Body of pancreas (tissue), 4 donors: Measurements from ENCODE around the gene PER3. TPM values are rescaled to one million over a fixed set of nuclear protein-coding genes. Genes with fewer than 3 reads are reported as not detected.

Source experiments
- ATAC-seq: fragments of 150-250 bp; one replicate; pipeline ENCODE4 v1.9.1; 2016
- DNase-seq, 4 donors: peaks; one replicate each; pipeline ENCODE4 v3.0.0-alpha.2; 2019
- H3K27ac ChIP-seq, 4 donors: fragments of 200-600 bp; sonication (generic); 1 replicate in 3 of 4; 2 replicates in 1 of 4; pipeline versions ENCODE4 v1.5.1 to v1.6.1; 2016 to 2019; ENCODE audit warnings: mild to moderate bottlenecking in 1 of 4, mixed read lengths in 1 of 4, moderate library complexity in 1 of 4
- H3K27me3 ChIP-seq, 2 donors: fragments of 200-600 bp; sonication (generic); one replicate each; pipeline ENCODE4 v1.6.0; 2016; ENCODE audit warnings: mild to moderate bottlenecking in 1 of 2
- H3K36me3 ChIP-seq, 2 donors: fragments of 200-600 bp; sonication (generic); replicated peaks in 1 of 2; 2 replicates each; pipeline ENCODE4 v1.5.1; 2016; ENCODE audit warnings: low read depth in 2 of 2; ENCODE audit not compliant: insufficient read depth in 1 of 2
- H3K4me1 ChIP-seq: fragments of 200-600 bp; sonication (generic); one replicate; pipeline ENCODE4 v1.6.0; 2016
- H3K4me3 ChIP-seq, 2 donors: fragments of 200-600 bp; sonication (generic); 1 replicate in 1 of 2; 2 replicates in 1 of 2; pipeline ENCODE4 v1.5.1; 2016 to 2019
- H3K9me3 ChIP-seq, 3 donors: fragments of 200-600 bp; sonication (generic); 1 replicate in 2 of 3; 2 replicates in 1 of 3; pipeline ENCODE4 v1.5.1; 2016
- CTCF ChIP-seq, 7 experiments: fragments of 450-650 bp in 4 of 7; fragments of 200-600 bp in 3 of 7; sonication (generic) in 3 of 7; IDR thresholded peaks; one replicate each; pipeline ENCODE4 v1.5.1; 2016 to 2019; ENCODE audit warnings: antibody characterized with exemption in 7 of 7
- POLR2A ChIP-seq, 3 donors: fragments of 450-650 bp; IDR thresholded peaks; one replicate each; pipeline ENCODE4 v1.6.1; 2016; ENCODE audit warnings: antibody characterized with exemption in 3 of 3, mild to moderate bottlenecking in 2 of 3
- WGBS, 2 donors: methylation state at CpG; one replicate each; pipeline ENCODE4 v1.1.5; 2017; 5-methylcytosine and 5-hydroxymethylcytosine counted together
- intact Hi-C: fragments of 100-400 bp; cut with DNase I; formaldehyde crosslinking; loops from one replicate; pipeline ENCODE4 v1.15.1; 2023
- total RNA-seq, 2 donors: library from RNA; depleted of rRNA; stranded (reverse); fragments of >200 nt; gene quantifications; one replicate each; pipeline ENCODE4 v1.1.0, GENCODE V29; 2016

The PER3 gene
- total RNA-seq, 2 donors from 2014 or later, result 10.4 to 11.9 TPM

GRCh38 chr1:7813677-7814373 lies 29.7 kb downstream of the PER3 start:
- DNase-seq (no peak), ATAC-seq (no peak)
- Histone ChIP-seq H3K27me3 (no peaks in the 10 kb centered on the region), H3K27ac (no peak overlapping the region), H3K36me3 (peaks cover 0 to 27% of the 10 kb centered on the region in 2 donors), H3K9me3 (no peaks in the 10 kb centered on the region), H3K4me1 (no peaks in the 10 kb centered on the region), H3K4me3 (no peak overlapping the region)
- intact Hi-C loops, result no loop called here
- 94 to 98% methylated on average over 3 of the region's 3 CpGs for WGBS, 2 donors
- no peak for TF ChIP-seq CTCF (IDR thresholded peaks at IDR 0.05)
- TF ChIP-seq POLR2A (IDR thresholded peaks at IDR 0.05), result no peak

- Histone ChIP-seq H3K36me3 (peaks cover 0 to 15% of the 10 kb centered on the region in 2 donors), H3K27me3 (no peaks in the 10 kb centered on the region), H3K9me3 (no peaks in the 10 kb centered on the region), H3K27ac (no peak overlapping the region), H3K4me1 (no peaks in the 10 kb centered on the region), H3K4me3 (no peak overlapping the region)
- DNase-seq (no peak), ATAC-seq (no peak)
- WGBS, 2 donors, result 67 to 83% methylated on average over 3 of the region's 3 CpGs
- TF ChIP-seq CTCF (IDR thresholded peaks at IDR 0.05) (no peak), POLR2A (IDR thresholded peaks at IDR 0.05) (no peak)
- intact Hi-C loops, result no loop called here
Observed at GRCh38 chr1:7821282-7821681, 37.2 kb downstream of the PER3 start.

GRCh38 chr1:7824701-7825100 lies 40.6 kb downstream of the PER3 start:
- no peak for TF ChIP-seq CTCF (IDR thresholded peaks at IDR 0.05)
- TF ChIP-seq POLR2A (IDR thresholded peaks at IDR 0.05), result no peak
- no peaks in the 10 kb centered on the region for H3K27me3 ChIP-seq
- ATAC-seq (no peak), DNase-seq (no peak)
- H3K9me3 ChIP-seq, result no peaks in the 10 kb centered on the region
- WGBS, 2 donors, result 90 to 92% methylated on average over 8 of the region's 8 CpGs
- H3K4me3 ChIP-seq, result no peak overlapping the region
- H3K27ac ChIP-seq, result no peak overlapping the region
- H3K36me3 ChIP-seq, result peaks cover 0 to 18% of the 10 kb centered on the region in 2 donors
- intact Hi-C loops, result no loop called here
- H3K4me1 ChIP-seq, result no peaks in the 10 kb centered on the region

- 79 to 84% methylated on average over 7 of the region's 7 CpGs for WGBS, 2 donors
- Histone ChIP-seq H3K27me3 (no peaks in the 10 kb centered on the region), H3K27ac (no peak overlapping the region), H3K4me1 (no peaks in the 10 kb centered on the region), H3K9me3 (no peaks in the 10 kb centered on the region), H3K36me3 (peaks cover 0 to 6% of the 10 kb centered on the region in 2 donors), H3K4me3 (no peak overlapping the region)
- TF ChIP-seq CTCF (IDR thresholded peaks at IDR 0.05), result no peak
- no peak for TF ChIP-seq POLR2A (IDR thresholded peaks at IDR 0.05)
- ATAC-seq, result no peak
- no peak for DNase-seq
- intact Hi-C loops, result no loop called here
Observed at GRCh38 chr1:7826363-7826762, 42.3 kb downstream of the PER3 start.
